HEK293 (cell line): ENCODE measurements around the gene WDR7.

Experiments
- TF ChIP-seq, protein P1 (sequence below): fragments of 450-650 bp; formaldehyde crosslinking; IDR thresholded peaks from 2 replicates; pipeline ENCODE4 v1.5.1; 2017; ENCODE audit warnings: missing biosample characterization, missing genetic modification characterization
- TF ChIP-seq, protein P2 (sequence below): fragments of 450-650 bp; formaldehyde crosslinking; IDR thresholded peaks from 2 replicates; pipeline ENCODE4 v1.5.1; 2016; ENCODE audit warnings: missing biosample characterization, missing genetic modification characterization

DNA sequence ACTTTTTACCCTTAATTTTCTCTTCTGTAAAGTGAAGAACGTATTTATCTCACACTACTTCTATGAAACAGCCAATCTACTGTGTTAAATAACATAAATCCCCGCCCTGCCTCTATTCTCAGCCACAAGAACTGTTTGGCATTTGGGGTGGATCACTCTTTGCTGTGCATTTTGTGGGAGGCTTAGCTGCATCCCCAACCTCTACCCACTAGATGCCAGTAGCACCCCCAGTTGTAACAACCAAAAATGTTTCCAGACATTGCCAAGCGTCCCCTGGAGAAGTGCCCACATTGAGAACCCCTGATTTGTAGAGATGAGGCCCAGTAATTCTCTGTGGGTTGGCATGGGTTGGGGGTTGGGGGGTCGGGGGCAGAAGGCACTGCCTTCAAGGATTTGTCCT lies 401.0 kb downstream of the WDR7 start:
- TF ChIP-seq, protein P1, sequence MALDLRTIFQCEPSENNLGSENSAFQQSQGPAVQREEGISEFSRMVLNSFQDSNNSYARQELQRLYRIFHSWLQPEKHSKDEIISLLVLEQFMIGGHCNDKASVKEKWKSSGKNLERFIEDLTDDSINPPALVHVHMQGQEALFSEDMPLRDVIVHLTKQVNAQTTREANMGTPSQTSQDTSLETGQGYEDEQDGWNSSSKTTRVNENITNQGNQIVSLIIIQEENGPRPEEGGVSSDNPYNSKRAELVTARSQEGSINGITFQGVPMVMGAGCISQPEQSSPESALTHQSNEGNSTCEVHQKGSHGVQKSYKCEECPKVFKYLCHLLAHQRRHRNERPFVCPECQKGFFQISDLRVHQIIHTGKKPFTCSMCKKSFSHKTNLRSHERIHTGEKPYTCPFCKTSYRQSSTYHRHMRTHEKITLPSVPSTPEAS (tag by site-specific recombination): no peak
- TF ChIP-seq, protein P2, sequence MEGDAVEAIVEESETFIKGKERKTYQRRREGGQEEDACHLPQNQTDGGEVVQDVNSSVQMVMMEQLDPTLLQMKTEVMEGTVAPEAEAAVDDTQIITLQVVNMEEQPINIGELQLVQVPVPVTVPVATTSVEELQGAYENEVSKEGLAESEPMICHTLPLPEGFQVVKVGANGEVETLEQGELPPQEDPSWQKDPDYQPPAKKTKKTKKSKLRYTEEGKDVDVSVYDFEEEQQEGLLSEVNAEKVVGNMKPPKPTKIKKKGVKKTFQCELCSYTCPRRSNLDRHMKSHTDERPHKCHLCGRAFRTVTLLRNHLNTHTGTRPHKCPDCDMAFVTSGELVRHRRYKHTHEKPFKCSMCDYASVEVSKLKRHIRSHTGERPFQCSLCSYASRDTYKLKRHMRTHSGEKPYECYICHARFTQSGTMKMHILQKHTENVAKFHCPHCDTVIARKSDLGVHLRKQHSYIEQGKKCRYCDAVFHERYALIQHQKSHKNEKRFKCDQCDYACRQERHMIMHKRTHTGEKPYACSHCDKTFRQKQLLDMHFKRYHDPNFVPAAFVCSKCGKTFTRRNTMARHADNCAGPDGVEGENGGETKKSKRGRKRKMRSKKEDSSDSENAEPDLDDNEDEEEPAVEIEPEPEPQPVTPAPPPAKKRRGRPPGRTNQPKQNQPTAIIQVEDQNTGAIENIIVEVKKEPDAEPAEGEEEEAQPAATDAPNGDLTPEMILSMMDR (tag by site-specific recombination): no peak
